Ishikawa (cell line): Measurements from ENCODE around the gene NOS1AP.

Experiments
- CEBPB ChIP-seq: IDR thresholded peaks from 2 replicates; pipeline ENCODE4 v1.6.1; 2012
- CREB1 ChIP-seq: IDR thresholded peaks from 2 replicates; pipeline ENCODE4 v1.6.1; 2012; ENCODE audit warnings: low read depth
- EGR1 ChIP-seq: IDR thresholded peaks from 2 replicates; pipeline ENCODE4 v1.6.1; 2012
- EP300 ChIP-seq: IDR thresholded peaks from 2 replicates; pipeline ENCODE4 v1.6.1; 2012; ENCODE audit warnings: borderline replicate concordance
- FOXM1 ChIP-seq: IDR thresholded peaks from 2 replicates; pipeline ENCODE4 v1.6.1; 2012; ENCODE audit warnings: low read depth, borderline replicate concordance
- NFIC ChIP-seq: IDR thresholded peaks from 2 replicates; pipeline ENCODE4 v1.6.1; 2012
- RAD21 ChIP-seq: IDR thresholded peaks from 2 replicates; pipeline ENCODE4 v1.6.1; 2012; ENCODE audit warnings: low read depth
- TAF1 ChIP-seq: IDR thresholded peaks from 2 replicates; pipeline ENCODE4 v1.6.1; 2012; ENCODE audit warnings: low read depth, mild to moderate bottlenecking
- TCF12 ChIP-seq: IDR thresholded peaks from 2 replicates; pipeline ENCODE4 v1.6.1; 2012; ENCODE audit warnings: low read depth
- TEAD4 ChIP-seq: IDR thresholded peaks from 2 replicates; pipeline ENCODE4 v1.6.1; 2012
- YY1 ChIP-seq: IDR thresholded peaks from 2 replicates; pipeline ENCODE4 v1.6.1; 2012; ENCODE audit warnings: low read depth
- ZBTB7A ChIP-seq: IDR thresholded peaks from 2 replicates; pipeline ENCODE4 v1.6.1; 2012; ENCODE audit warnings: low read depth
- TF ChIP-seq, protein P1 (sequence below): IDR thresholded peaks from 2 replicates; pipeline ENCODE4 v1.6.1; 2012
- TF ChIP-seq, protein P2 (sequence below): IDR thresholded peaks from 2 replicates; pipeline ENCODE4 v1.6.1; 2012; ENCODE audit warnings: low read depth, mild to moderate bottlenecking
- TF ChIP-seq, protein P3 (sequence below): IDR thresholded peaks from 2 replicates; pipeline ENCODE4 v1.6.1; 2012

Gene NOS1AP

DNA sequence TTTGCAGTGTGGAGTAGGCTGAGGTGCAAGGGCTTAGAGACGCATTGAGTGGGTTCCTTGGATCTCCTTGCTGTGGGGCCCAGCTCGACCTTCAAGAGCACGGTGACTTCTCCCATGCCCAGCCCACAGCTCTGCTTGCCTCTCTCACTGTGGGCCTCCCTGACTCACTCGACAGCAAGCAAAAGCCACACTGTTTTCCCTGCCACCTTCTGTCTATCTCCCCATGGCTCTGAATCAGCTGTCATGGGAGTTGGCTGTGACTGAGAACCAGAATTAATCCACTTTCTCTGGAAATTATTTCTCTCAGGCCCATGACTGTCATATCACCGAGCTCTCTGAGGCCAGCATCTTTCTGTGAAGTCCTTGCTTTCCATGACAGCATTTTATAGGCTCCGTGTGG, 140.7 kb downstream of the NOS1AP start:
- TF ChIP-seq, protein P1, sequence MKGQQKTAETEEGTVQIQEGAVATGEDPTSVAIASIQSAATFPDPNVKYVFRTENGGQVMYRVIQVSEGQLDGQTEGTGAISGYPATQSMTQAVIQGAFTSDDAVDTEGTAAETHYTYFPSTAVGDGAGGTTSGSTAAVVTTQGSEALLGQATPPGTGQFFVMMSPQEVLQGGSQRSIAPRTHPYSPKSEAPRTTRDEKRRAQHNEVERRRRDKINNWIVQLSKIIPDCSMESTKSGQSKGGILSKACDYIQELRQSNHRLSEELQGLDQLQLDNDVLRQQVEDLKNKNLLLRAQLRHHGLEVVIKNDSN, result no peak
- TF ChIP-seq, protein P2, sequence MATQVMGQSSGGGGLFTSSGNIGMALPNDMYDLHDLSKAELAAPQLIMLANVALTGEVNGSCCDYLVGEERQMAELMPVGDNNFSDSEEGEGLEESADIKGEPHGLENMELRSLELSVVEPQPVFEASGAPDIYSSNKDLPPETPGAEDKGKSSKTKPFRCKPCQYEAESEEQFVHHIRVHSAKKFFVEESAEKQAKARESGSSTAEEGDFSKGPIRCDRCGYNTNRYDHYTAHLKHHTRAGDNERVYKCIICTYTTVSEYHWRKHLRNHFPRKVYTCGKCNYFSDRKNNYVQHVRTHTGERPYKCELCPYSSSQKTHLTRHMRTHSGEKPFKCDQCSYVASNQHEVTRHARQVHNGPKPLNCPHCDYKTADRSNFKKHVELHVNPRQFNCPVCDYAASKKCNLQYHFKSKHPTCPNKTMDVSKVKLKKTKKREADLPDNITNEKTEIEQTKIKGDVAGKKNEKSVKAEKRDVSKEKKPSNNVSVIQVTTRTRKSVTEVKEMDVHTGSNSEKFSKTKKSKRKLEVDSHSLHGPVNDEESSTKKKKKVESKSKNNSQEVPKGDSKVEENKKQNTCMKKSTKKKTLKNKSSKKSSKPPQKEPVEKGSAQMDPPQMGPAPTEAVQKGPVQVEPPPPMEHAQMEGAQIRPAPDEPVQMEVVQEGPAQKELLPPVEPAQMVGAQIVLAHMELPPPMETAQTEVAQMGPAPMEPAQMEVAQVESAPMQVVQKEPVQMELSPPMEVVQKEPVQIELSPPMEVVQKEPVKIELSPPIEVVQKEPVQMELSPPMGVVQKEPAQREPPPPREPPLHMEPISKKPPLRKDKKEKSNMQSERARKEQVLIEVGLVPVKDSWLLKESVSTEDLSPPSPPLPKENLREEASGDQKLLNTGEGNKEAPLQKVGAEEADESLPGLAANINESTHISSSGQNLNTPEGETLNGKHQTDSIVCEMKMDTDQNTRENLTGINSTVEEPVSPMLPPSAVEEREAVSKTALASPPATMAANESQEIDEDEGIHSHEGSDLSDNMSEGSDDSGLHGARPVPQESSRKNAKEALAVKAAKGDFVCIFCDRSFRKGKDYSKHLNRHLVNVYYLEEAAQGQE, result no peak
- TF ChIP-seq CEBPB (no peak), YY1 (no peak), EGR1 (no peak), ZBTB7A (no peak), TCF12 (no peak), NFIC (no peak), FOXM1 (no peak), TAF1 (no peak), TEAD4 (no peak)
- TF ChIP-seq, protein P3, sequence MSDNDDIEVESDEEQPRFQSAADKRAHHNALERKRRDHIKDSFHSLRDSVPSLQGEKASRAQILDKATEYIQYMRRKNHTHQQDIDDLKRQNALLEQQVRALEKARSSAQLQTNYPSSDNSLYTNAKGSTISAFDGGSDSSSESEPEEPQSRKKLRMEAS, result no peak

DNA sequence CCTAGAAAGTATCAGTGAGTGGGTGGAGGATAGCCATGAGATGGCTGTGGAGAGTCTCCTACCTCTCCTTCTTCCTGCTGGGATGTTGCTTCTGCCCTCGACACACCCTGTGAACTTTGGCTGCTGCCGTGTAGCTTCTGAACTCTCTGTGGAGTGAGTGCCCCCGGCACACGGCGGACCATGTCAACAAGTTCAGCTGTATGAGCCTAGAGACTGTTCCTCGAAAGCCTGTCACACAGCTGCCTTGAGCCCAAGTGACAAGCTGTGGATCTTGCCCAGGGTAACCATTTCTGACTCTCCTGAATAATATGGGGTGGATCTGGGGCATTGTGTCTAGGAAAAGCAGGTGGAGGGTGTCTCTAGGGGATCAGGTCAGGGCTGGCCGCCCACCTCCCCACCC, 143.2 kb downstream of the NOS1AP start:
- TF ChIP-seq NFIC (no peak), FOXM1 (no peak), EP300 (no peak), EGR1 (no peak), TCF12 (no peak), RAD21 (no peak), TEAD4 (no peak)
- TF ChIP-seq, protein P2, result no peak
- TF ChIP-seq, protein P3, result no peak
- TF ChIP-seq, protein P1, result no peak

DNA sequence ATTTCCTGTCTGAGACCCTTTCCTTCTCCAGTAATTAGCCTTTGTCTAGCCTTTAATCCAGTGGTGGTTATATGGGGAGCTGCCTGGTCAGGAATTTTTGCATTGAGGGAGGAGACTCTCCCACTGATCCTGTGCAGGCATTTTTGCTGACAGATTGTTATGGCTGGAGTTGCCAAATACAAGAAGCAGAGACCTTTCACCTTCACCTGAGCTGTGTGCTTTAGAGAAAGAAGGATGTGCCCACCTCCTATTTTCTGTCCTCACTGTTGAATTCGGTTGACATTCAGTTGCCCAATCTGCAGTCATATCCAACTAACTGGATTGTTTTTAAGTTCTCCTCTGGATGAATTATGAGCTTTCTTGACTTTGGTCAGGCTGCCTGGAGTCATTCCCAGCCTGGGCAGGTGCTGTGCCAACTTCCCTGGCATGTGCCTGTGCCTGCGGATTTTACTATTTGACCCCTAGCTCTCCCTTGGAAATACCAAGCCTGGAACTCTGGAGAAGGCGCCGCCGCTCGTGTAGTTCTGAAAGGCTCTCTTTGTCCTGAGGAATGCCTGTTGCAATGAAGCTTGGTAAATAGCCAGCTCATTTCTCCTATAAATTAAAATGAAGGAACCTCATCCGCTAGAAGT, 143.9 kb downstream of the NOS1AP start:
- TF ChIP-seq TCF12, result peak; percentile 82
- no peak for TF ChIP-seq EGR1
- peak; percentile 74 for TF ChIP-seq TEAD4
- peak; percentile 72 for TF ChIP-seq EP300
- TF ChIP-seq CEBPB, result peak; percentile 57
- peak; percentile 90 for TF ChIP-seq NFIC
- peak; percentile 23; the same call in 1 of the 2 replicates for TF ChIP-seq RAD21
- TF ChIP-seq, protein P1, result no peak
- TF ChIP-seq YY1, result no peak
- no peak for TF ChIP-seq CREB1
- TF ChIP-seq, protein P3, result peak; percentile 70
- no peak for TF ChIP-seq ZBTB7A
- peak; percentile 59; the same call in 1 of the 2 replicates for TF ChIP-seq FOXM1

DNA sequence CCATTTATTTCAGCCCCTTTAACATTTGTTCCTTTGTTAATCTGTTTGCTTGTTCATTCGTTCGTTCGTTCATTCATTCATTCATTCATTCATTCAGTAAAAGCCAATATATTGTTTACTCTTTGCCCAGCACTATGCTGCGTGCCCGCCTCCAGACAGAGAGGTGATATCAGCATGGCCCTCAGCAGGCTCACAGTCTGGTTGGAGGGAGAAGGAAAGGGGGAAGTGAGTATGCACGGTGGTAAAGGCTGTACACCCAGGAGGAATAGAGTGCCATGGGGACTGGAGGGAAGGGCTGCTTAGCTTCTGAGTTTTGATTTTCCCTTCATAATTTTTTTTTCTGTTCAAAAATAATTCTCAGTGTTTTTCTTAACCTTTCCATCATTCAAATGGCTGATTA, 144.7 kb downstream of the NOS1AP start:
- TF ChIP-seq CEBPB, result no peak
- TF ChIP-seq NFIC, result no peak
- TF ChIP-seq EGR1, result no peak
- no peak for TF ChIP-seq CREB1

DNA sequence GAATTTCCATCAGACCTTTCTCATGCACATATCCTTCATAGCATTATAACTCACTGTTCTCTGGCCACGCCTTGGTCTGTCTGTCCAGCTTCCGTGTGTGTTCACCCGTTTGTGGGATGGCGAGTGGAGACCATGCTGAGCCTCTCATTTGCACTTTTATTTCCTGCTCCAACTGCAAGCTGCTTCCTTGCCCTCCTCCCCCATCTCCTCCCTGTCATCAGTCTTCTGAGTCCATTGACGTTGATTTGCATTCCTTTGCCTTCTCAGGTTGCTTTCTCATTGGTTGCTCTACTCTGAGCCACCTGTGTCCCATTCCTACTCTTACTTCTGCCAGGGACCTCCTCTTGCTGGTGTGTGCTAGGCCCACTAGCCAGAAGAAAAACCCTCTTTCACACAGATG, 146.4 kb downstream of the NOS1AP start:
- peak; percentile 83 for TF ChIP-seq NFIC
- no peak for TF ChIP-seq CEBPB
- no peak for TF ChIP-seq YY1
- TF ChIP-seq EGR1, result no peak
- TF ChIP-seq, protein P3, result peak; percentile 69
- TF ChIP-seq CREB1, result no peak
- peak; percentile 94 for TF ChIP-seq TCF12
- TF ChIP-seq EP300, result peak; percentile 95
- TF ChIP-seq FOXM1, result peak; percentile 88
- TF ChIP-seq ZBTB7A, result no peak
- TF ChIP-seq TEAD4, result peak; percentile 91
- TF ChIP-seq, protein P1, result no peak
- peak; percentile 29; the same call in 1 of the 2 replicates for TF ChIP-seq RAD21
- no peak for TF ChIP-seq TAF1
- TF ChIP-seq, protein P2, result no peak
